Neural crest cell (in vitro differentiated cells): ENCODE results near the gene CCDC183. TPM values are rescaled to one million over a fixed set of nuclear protein-coding genes. Genes with fewer than 3 reads are reported as not detected.
A peak's percentile ranks its signal among the peaks of the same experiment; 100 is the strongest.

Experiments
- DNase-seq: peaks from one replicate; pipeline ENCODE4 v3.0.0; 2021; ENCODE audit warnings: low read depth, mixed read lengths, low spot score
- H3K27ac Mint-ChIP-seq: one replicate; pipeline ENCODE4 v1.8.0; 2021; ENCODE audit warnings: mild to moderate bottlenecking, mixed read lengths; ENCODE audit not compliant: unreplicated experiment
- H3K27me3 Mint-ChIP-seq: 2 replicates; pipeline ENCODE4 v1.8.0; 2021; ENCODE audit warnings: low read depth, mild to moderate bottlenecking, mixed read lengths
- H3K36me3 Mint-ChIP-seq: 2 replicates; pipeline ENCODE4 v1.8.0; 2021; ENCODE audit warnings: low read depth, mild to moderate bottlenecking, mixed read lengths
- H3K4me1 Mint-ChIP-seq: 2 replicates; pipeline ENCODE4 v1.8.0; 2021; ENCODE audit warnings: mixed read lengths
- H3K4me3 Mint-ChIP-seq: one replicate; pipeline ENCODE4 v1.8.0; 2021; ENCODE audit warnings: mild to moderate bottlenecking, mixed read lengths
- H3K9me3 Mint-ChIP-seq: 2 replicates; pipeline ENCODE4 v1.8.0; 2021; ENCODE audit warnings: mixed read lengths
- CTCF ChIP-seq: fragments of 200-600 bp; sonication (generic); conservative IDR thresholded peaks from 2 replicates; pipeline ENCODE4 v1.5.0; 2021; ENCODE audit warnings: antibody characterized with exemption, mild to moderate bottlenecking
- microRNA-seq: library from miRNA; unstranded; fragments of <30 nt; microRNA quantifications from one replicate; pipeline ENCODE4, GENCODE V29; 2020
- total RNA-seq: library from RNA; stranded (reverse); gene quantifications from 2 replicates; pipeline ENCODE4 v1.2.1, GENCODE V29; 2021

CCDC183 gene
- total RNA-seq, 1 donor from 2014 or later: 1.4 TPM

DNA sequence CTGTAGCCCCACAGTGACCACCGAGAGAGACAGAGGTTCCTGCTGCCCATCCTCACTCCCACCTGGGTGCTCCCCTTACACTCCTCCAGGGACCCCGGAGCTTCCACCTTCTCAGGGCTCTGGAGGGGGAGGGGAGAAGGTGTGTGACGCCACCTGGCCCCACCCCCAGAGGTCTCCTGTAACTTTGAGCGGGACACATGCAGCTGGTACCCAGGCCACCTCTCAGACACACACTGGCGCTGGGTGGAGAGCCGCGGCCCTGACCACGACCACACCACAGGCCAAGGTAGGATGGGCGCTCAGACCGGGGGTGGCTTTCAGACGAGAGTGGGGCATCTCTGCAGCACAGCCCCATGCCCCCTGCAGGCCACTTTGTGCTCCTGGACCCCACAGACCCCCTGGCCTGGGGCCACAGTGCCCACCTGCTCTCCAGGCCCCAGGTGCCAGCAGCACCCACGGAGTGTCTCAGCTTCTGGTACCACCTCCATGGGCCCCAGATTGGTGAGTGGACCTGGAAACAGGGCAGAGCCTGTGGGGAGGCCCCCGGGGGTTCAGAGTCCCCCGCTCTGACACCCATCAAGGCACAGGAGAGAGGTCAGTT, 60.5 kb downstream of the CCDC183 start:
- H3K27me3 Mint-ChIP-seq: no peaks in the 10 kb centered on the region
- H3K9me3 Mint-ChIP-seq: no peaks in the 10 kb centered on the region

DNA sequence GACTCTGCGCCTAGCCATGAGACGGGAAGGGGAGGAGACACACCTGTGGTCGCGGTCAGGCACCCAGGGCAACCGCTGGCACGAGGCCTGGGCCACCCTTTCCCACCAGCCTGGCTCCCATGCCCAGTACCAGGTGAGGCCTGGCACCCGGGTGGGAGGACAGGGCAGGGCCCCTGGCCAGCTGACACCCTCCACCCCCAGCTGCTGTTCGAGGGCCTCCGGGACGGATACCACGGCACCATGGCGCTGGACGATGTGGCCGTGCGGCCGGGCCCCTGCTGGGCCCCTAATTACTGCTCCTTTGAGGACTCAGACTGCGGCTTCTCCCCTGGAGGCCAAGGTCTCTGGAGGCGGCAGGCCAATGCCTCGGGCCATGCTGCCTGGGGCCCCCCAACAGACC, 61.0 kb downstream of the CCDC183 start:
- Mint-ChIP-seq H3K36me3 (no peaks in the 10 kb centered on the region), H3K27me3 (no peaks in the 10 kb centered on the region), H3K4me1 (no peaks in the 10 kb centered on the region), H3K4me3 (no peak overlapping the region), H3K27ac (no peak overlapping the region), H3K9me3 (no peaks in the 10 kb centered on the region)
- no peak for DNase-seq
- TF ChIP-seq CTCF: no peak

More for the DNA sequence above, 60.5 kb downstream of the CCDC183 start:
- Mint-ChIP-seq H3K36me3 (no peaks in the 10 kb centered on the region), H3K4me1 (no peaks in the 10 kb centered on the region), H3K4me3 (no peak overlapping the region), H3K27ac (no peak overlapping the region)
- DNase-seq: no peak
- TF ChIP-seq CTCF: peak; percentile 16

Small RNA genes lying within 50 kb of the gene (microRNA-seq; reads per million reads assigned to microRNA genes)
- not detected for gene MIR4292
- gene MIR6722: not detected

Other genes starting within 250 kb of the CCDC183 start
- 14.1 and 16.8 TPM in 2 replicates for gene EGFL7, start 133.4 kb upstream of the CCDC183 start, total RNA-seq
- gene AGPAT2, start 108.9 kb upstream of the CCDC183 start, total RNA-seq: 18.4 and 19.0 TPM in 2 replicates
- gene DIPK1B, start 83.8 kb upstream of the CCDC183 start, total RNA-seq: 46.3 and 49.2 TPM in 2 replicates
- gene LCN10, start 53.4 kb upstream of the CCDC183 start, total RNA-seq: not detected in 2 replicates
- not detected in 2 replicates for gene LCN6, start 47.8 kb upstream of the CCDC183 start, total RNA-seq
- gene LCN8, start 38.1 kb upstream of the CCDC183 start, total RNA-seq: not detected in 2 replicates
- not detected in 2 replicates for gene LCN15, start 31.8 kb upstream of the CCDC183 start, total RNA-seq
- gene TMEM141, start 5.0 kb upstream of the CCDC183 start, total RNA-seq: 27.8 and 31.0 TPM in 2 replicates
- 191 and 198 TPM in 2 replicates for gene RABL6, start 11.6 kb downstream of the CCDC183 start, total RNA-seq
- 2.8 and 3.3 TPM in 2 replicates for gene AJM1, start 46.1 kb downstream of the CCDC183 start, total RNA-seq
- gene PHPT1, start 53.1 kb downstream of the CCDC183 start, total RNA-seq: 170 and 175 TPM in 2 replicates
- 19.3 and 20.6 TPM in 2 replicates for gene MAMDC4, start 56.0 kb downstream of the CCDC183 start, total RNA-seq
- gene EDF1, start 70.0 kb downstream of the CCDC183 start, total RNA-seq: 338 and 339 TPM in 2 replicates
- gene TRAF2, start 90.2 kb downstream of the CCDC183 start, total RNA-seq: 30.1 and 34.4 TPM in 2 replicates
- 81.2 and 83.9 TPM in 2 replicates for gene FBXW5, start 148.4 kb downstream of the CCDC183 start, total RNA-seq
- gene C8G, start 148.9 kb downstream of the CCDC183 start, total RNA-seq: 0.59 and 0.98 TPM in 2 replicates
- gene LCN12, start 155.9 kb downstream of the CCDC183 start, total RNA-seq: 0.50 and 1.1 TPM in 2 replicates
- not detected in 2 replicates for gene PTGDS, start 181.2 kb downstream of the CCDC183 start, total RNA-seq
- not detected in 2 replicates for gene LCNL1, start 186.7 kb downstream of the CCDC183 start, total RNA-seq
- 82.6 and 84.9 TPM in 2 replicates for gene PAXX, start 196.1 kb downstream of the CCDC183 start, total RNA-seq
- not detected in 2 replicates for gene CLIC3, start 200.2 kb downstream of the CCDC183 start, total RNA-seq
- gene ABCA2, start 231.9 kb downstream of the CCDC183 start, total RNA-seq: 31.7 and 37.1 TPM in 2 replicates
- 0.14 TPM in 1 of 2 replicates, not detected in the other for gene FUT7, start 235.8 kb downstream of the CCDC183 start, total RNA-seq
- 54.7 and 61.1 TPM in 2 replicates for gene NPDC1, start 249.8 kb downstream of the CCDC183 start, total RNA-seq